HCT116 (cell line): ENCODE results near the gene SEL1L2. TPM values are rescaled to one million over a fixed set of nuclear protein-coding genes. Genes with fewer than 3 reads are reported as not detected.
"Not testable (repeated sequence)": the region's sequence is repeated elsewhere in the genome, so short reads cannot be mapped to it uniquely, and the experiment has no call there.

Experiments
- ATAC-seq: fragments of 200-7000 bp; cut with Tn5 transposase; 2 replicates; pipeline ENCODE4 v1.9.1; 2020; ENCODE audit warnings: mild to moderate bottlenecking, moderate library complexity
- BruUV-seq: library from RNA; stranded (reverse); fragments of 400-500 nt; replicated peaks from 2 replicates; lab custom pipeline; 2021; lab: Mats Ljungman, UMichigan
- CTCF ChIA-PET: fragments of 300-600 bp; sonication (Branson Sonifier 250); formaldehyde crosslinking; loops from one replicate; lab custom pipeline; 2021; ENCODE audit warnings: antibody characterized with exemption; lab: Charles Lee
- POLR2A ChIA-PET: fragments of 300-600, 350-600 bp; sonication (Branson Sonifier 250); formaldehyde crosslinking; loops from one replicate; lab custom pipeline; 2021; ENCODE audit warnings: antibody characterized with exemption; lab: Charles Lee
- RAD21 ChIA-PET, 2 experiments: fragments of 300-600 bp; sonication (Branson Sonifier 250); formaldehyde crosslinking; loops; one replicate each; lab custom pipeline; 2023; ENCODE audit warnings: low total read pairs in 2 of 2; ENCODE audit not compliant: uncharacterized antibody in 2 of 2, unreplicated experiment in 2 of 2, low non-redundant PET in 1 of 2; lab: Charles Lee
- DNase-seq: peaks from one replicate; pipeline ENCODE4 v3.0.0-alpha.2; 2010; ENCODE audit warnings: low read depth, low spot score
- H2AFZ ChIP-seq: fragments of 200-600 bp; shearing (Covaris generic), sonication (generic); 2 replicates; pipeline ENCODE4 v1.6.1; 2017; ENCODE audit warnings: low read depth, mixed run types, mixed read lengths, antibody characterized with exemption, low read length; ENCODE audit not compliant: poor library complexity, severe bottlenecking
- H3K27ac ChIP-seq: 2 replicates; pipeline ENCODE4 v1.5.1; 2012; ENCODE audit warnings: low read depth, low read length
- H3K27me3 ChIP-seq: fragments of 200-600 bp; sonication (generic); 2 replicates; pipeline ENCODE4 v1.6.1; 2016; ENCODE audit warnings: mixed run types, low read length, mixed read lengths; ENCODE audit not compliant: insufficient read depth
- H3K36me3 ChIP-seq, 2 experiments: fragments of 200-500 bp in 1 of 2; fragments of 200-600 bp in 1 of 2; sonication (Bioruptor generic) in 1 of 2; sonication (generic) in 1 of 2; 2 replicates each; pipeline versions ENCODE4 v1.5.1 to v1.6.1; 2014 to 2016; ENCODE audit warnings: low read length in 2 of 2, inconsistent platforms in 1 of 2, mixed read lengths in 1 of 2, mixed run types in 1 of 2; ENCODE audit not compliant: insufficient read depth in 2 of 2, control insufficient read depth in 1 of 2
- H3K4me1 ChIP-seq, 2 experiments: fragments of 200-600 bp in 1 of 2; sonication (generic) in 1 of 2; 2 replicates each; pipeline versions ENCODE4 v1.5.1 to v1.6.1; 2012 to 2017; ENCODE audit warnings: low read length in 2 of 2, inconsistent platforms in 1 of 2, mild to moderate bottlenecking in 1 of 2, mixed read lengths in 1 of 2, mixed run types in 1 of 2, moderate library complexity in 1 of 2; ENCODE audit not compliant: insufficient read depth in 2 of 2, control insufficient read depth in 1 of 2
- H3K4me2 ChIP-seq: fragments of 200-600 bp; sonication (generic); 2 replicates; pipeline ENCODE4 v1.6.1; 2017; ENCODE audit warnings: mixed run types, low read length, mixed read lengths
- H3K4me3 ChIP-seq, 2 experiments: fragments of 200-600 bp in 1 of 2; sonication (generic) in 1 of 2; replicated peaks in 1 of 2; 2 replicates each; pipeline ENCODE4 v1.5.1; 2011 to 2016; ENCODE audit warnings: low read length in 2 of 2, control low read depth in 1 of 2, low read depth in 1 of 2, mild to moderate bottlenecking in 1 of 2, mixed read lengths in 1 of 2, mixed run types in 1 of 2
- H3K79me2 ChIP-seq: fragments of 200-600 bp; sonication (generic); 2 replicates; pipeline ENCODE4 v1.6.1; 2017; ENCODE audit warnings: mild to moderate bottlenecking, mixed run types, low read length, moderate library complexity, mixed read lengths; ENCODE audit not compliant: insufficient read depth
- H3K9ac ChIP-seq: fragments of 200-600 bp; sonication (generic); 2 replicates; pipeline ENCODE4 v1.6.1; 2016; ENCODE audit warnings: low read length, mixed read lengths
- H3K9me2 ChIP-seq: fragments of 200-600 bp; sonication (generic), shearing (Covaris generic); 2 replicates; pipeline ENCODE4 v1.6.1; 2017; ENCODE audit warnings: mixed run types, mild to moderate bottlenecking, moderate library complexity; ENCODE audit not compliant: insufficient read depth
- H3K9me3 ChIP-seq, 2 experiments: fragments of 200-500 bp in 1 of 2; fragments of 200-600 bp in 1 of 2; sonication (Bioruptor generic) in 1 of 2; sonication (generic) in 1 of 2; 2 replicates each; pipeline ENCODE4 v1.6.1; 2014 to 2017; ENCODE audit warnings: low read length in 2 of 2, mixed read lengths in 2 of 2, inconsistent platforms in 1 of 2, low read depth in 1 of 2, mild to moderate bottlenecking in 1 of 2, mixed run types in 1 of 2, moderate library complexity in 1 of 2; ENCODE audit not compliant: control insufficient read depth in 1 of 2, insufficient read depth in 1 of 2
- H4K20me1 ChIP-seq: fragments of 200-600 bp; sonication (generic), shearing (Covaris generic); 2 replicates; pipeline ENCODE4 v1.6.1; 2017; ENCODE audit warnings: mixed run types, mild to moderate bottlenecking, moderate library complexity; ENCODE audit not compliant: insufficient read depth
- CEBPB ChIP-seq: IDR thresholded peaks from 2 replicates; pipeline ENCODE4 v1.6.1; 2012; ENCODE audit warnings: low read depth
- EGR1 ChIP-seq: IDR thresholded peaks from 2 replicates; pipeline ENCODE4 v1.6.1; 2012; ENCODE audit warnings: low read depth
- ELF1 ChIP-seq: IDR thresholded peaks from 2 replicates; pipeline ENCODE4 v1.6.1; 2012; ENCODE audit warnings: low read depth, borderline replicate concordance
- EZH2phosphoT487 ChIP-seq: fragments of 200-600 bp; IDR thresholded peaks from 2 replicates; pipeline ENCODE4 v1.6.1; 2018; ENCODE audit warnings: antibody characterized with exemption, borderline replicate concordance
- POLR2A ChIP-seq: IDR thresholded peaks from 2 replicates; pipeline ENCODE4 v1.7.0; 2011; ENCODE audit warnings: borderline replicate concordance; ENCODE audit not compliant: insufficient read depth, insufficient read length; ENCODE audit errors: extremely low read depth
- POLR2AphosphoS5 ChIP-seq: IDR thresholded peaks from 2 replicates; pipeline ENCODE4 v1.6.1; 2011; ENCODE audit warnings: mild to moderate bottlenecking, low read depth, low read length, moderate library complexity
- RAD21 ChIP-seq: IDR thresholded peaks from 2 replicates; pipeline ENCODE4 v1.6.1; 2012; ENCODE audit warnings: low read depth, mild to moderate bottlenecking
- SIN3A ChIP-seq: IDR thresholded peaks from 2 replicates; pipeline ENCODE4 v1.6.1; 2012; ENCODE audit warnings: low read depth
- SP1 ChIP-seq: IDR thresholded peaks from 2 replicates; pipeline ENCODE4 v1.6.1; 2012; ENCODE audit warnings: low read depth
- SRF ChIP-seq: IDR thresholded peaks from 2 replicates; pipeline ENCODE4 v1.6.1; 2012; ENCODE audit warnings: low read depth
- TCF7L2 ChIP-seq: IDR thresholded peaks from 2 replicates; pipeline ENCODE4 v1.7.0; 2011; ENCODE audit warnings: borderline replicate concordance, inconsistent platforms; ENCODE audit not compliant: insufficient read depth, insufficient read length; ENCODE audit errors: extremely low read depth
- ZNF274 ChIP-seq: fragments of 200-500 bp; sonication (Bioruptor generic); IDR thresholded peaks from 2 replicates; pipeline ENCODE4 v1.6.1; 2014; ENCODE audit warnings: mild to moderate bottlenecking, low read depth, low read length, inconsistent platforms
- intact Hi-C: fragments of 100-400 bp; cut with micrococcal nuclease; formaldehyde crosslinking; loops from 2 replicates; pipeline ENCODE4 v1.10.0; 2022
- total RNA-seq: library from RNA; stranded (reverse); gene quantifications from one replicate; pipeline ENCODE4 v1.2.1, GENCODE V29; 2021; ENCODE audit not compliant: unreplicated experiment
- TF ChIP-seq, protein P1 (sequence below): IDR thresholded peaks from 2 replicates; pipeline ENCODE4 v1.6.1; 2012
- TF ChIP-seq, protein P2 (sequence below): IDR thresholded peaks from 2 replicates; pipeline ENCODE4 v1.6.1; 2012

The SEL1L2 gene
- total RNA-seq, 1 experiment from 2014 or later, result not detected

DNA sequence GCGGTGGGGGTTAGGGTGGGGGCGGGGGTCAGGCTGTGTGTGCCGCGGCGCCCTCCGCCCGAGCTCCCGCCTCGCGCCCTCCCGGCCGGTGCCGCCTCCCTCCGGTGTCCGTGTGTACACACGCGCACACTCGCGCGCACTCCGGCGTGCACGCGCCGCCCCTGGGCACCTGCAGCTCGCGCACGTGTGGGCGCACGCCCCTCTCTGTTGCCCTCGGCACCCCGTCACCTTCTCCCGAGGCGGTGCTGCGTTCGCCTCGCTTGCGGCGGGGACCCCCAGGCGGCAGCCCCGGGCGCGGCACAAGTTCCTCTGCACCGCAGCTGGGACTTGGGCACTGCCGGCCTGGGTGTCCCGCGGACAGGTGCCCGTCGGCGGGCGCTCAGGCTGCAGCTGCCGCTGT, 5.4 kb upstream of the SEL1L2 start:
- no TSS peak for BruUV-seq
- ChIA-PET CTCF (no interaction called here), POLR2A (no interaction called here), RAD21 (no interaction called here)
- peak overlapping the region; percentile 53 to 61 for H3K4me3 ChIP-seq
- intact Hi-C loops, result no loop called here
- H3K36me3 ChIP-seq, result no peaks in the 10 kb centered on the region
- TF ChIP-seq POLR2A, result no peak
- TF ChIP-seq, protein P1, sequence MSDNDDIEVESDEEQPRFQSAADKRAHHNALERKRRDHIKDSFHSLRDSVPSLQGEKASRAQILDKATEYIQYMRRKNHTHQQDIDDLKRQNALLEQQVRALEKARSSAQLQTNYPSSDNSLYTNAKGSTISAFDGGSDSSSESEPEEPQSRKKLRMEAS, result 0 out of 2 replicates have a peak, but pooled peaks have one; percentile 6
- no peaks in the 10 kb centered on the region for H3K27me3 ChIP-seq
- peaks cover 12 to 13% of the 10 kb centered on the region in 2 experiments; a peak in 2 of 4 replicates for H3K9me3 ChIP-seq
- no peak for DNase-seq
- no peak overlapping the region; the same call in 1 of the 2 replicates for H3K27ac ChIP-seq
- H3K9ac ChIP-seq, result peak overlapping the region; percentile 41
- peak overlapping the region; percentile 79 for H3K4me2 ChIP-seq
- ATAC-seq, result peak; percentile 31
- H3K4me1 ChIP-seq, result peaks cover 0 to 13% of the 10 kb centered on the region in 2 experiments; a peak in 1 of 4 replicates
- no peak overlapping the region for H2AFZ ChIP-seq
- no peaks in the 10 kb centered on the region for H3K79me2 ChIP-seq
- H3K9me2 ChIP-seq, result no peaks in the 10 kb centered on the region
- no peaks in the 10 kb centered on the region for H4K20me1 ChIP-seq

DNA sequence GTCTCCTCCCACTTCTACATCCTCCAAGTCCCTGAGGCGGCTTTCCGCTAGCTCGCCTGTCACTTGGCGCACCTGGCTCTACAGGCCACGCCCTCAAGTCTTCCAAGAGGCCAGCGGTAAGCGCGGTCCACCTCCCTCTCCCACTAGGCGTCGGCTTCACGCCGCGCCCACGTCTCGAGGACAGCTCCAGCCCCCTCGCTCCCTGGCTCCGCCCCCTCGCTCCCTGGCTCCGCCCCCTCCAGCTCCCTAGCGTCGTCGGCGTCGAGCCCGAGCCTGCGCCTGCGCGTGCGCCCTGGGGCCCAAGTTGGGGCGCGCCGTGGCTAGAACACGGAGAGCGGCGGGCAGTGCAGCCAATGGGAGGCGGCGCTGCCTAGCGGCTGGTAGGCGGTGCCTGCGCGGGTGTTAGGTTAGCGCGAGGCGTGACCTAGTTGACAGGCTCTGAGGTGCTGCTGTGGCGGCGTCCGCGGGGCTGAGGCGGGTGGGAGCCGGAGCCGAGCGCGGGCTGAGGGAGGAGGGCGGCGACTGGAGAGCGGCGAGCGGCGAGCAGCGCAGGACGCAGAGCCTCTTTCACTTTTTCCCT, 4.8 kb upstream of the SEL1L2 start, which contains the start of gene MACROD2:
Gene MACROD2, plus strand, starts transcription at position 431 of the 580 bp plus-strand sequence.
- no peak within 1 kb of the TSS; the same call in 1 of the 2 replicates for H3K27ac ChIP-seq
- RAD21 ChIA-PET, result no interaction called here
- POLR2A ChIA-PET, result no interaction called here
- H3K4me2 ChIP-seq, result peak within 1 kb of the TSS; percentile 79
- H3K4me3 ChIP-seq, result peak within 1 kb of the TSS; percentile 53 to 61
- TF ChIP-seq EGR1 (peak; percentile 77), TCF7L2 (peak; percentile 10), ZNF274 (no peak), CEBPB (no peak), SRF (no peak), SP1 (peak; percentile 88), ELF1 (no peak), EZH2phosphoT487 (no peak), POLR2A (peak; percentile 64), RAD21 (no peak), POLR2AphosphoS5 (peak; percentile 47; the same call in 1 of the 2 replicates), SIN3A (no peak)
- TF ChIP-seq, protein P2, sequence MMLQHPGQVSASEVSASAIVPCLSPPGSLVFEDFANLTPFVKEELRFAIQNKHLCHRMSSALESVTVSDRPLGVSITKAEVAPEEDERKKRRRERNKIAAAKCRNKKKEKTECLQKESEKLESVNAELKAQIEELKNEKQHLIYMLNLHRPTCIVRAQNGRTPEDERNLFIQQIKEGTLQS, result no peak
- TF ChIP-seq, protein P1, result peak; percentile 67
- TF ChIP-seq, all 23 proteins: peak for 6
- CTCF ChIA-PET, result interaction anchor here (0.6 kb wide), 1 partner anchor 28 kb away, joined by 4 read pairs; no protein-coding TSS in a partner anchor
- H3K79me2 ChIP-seq, result no peaks in the 10 kb centered on the region
- ATAC-seq (peak; percentile 95), DNase-seq (peak; percentile 93)
- no peaks in the 10 kb centered on the region for H3K9me2 ChIP-seq
- no peaks in the 10 kb centered on the region for H3K36me3 ChIP-seq
- no peaks in the 10 kb centered on the region for H3K27me3 ChIP-seq
- BruUV-seq, result no TSS peak
- intact Hi-C loops, result no loop called here
- H2AFZ ChIP-seq, result peak within 1 kb of the TSS; percentile 83
- peaks cover 0 to 13% of the 10 kb centered on the region in 2 experiments; a peak in 1 of 4 replicates for H3K4me1 ChIP-seq
- H3K9ac ChIP-seq, result peak within 1 kb of the TSS; percentile 41
- no peaks in the 10 kb centered on the region for H4K20me1 ChIP-seq
- H3K9me3 ChIP-seq, result peaks cover 12 to 13% of the 10 kb centered on the region in 2 experiments; a peak in 2 of 4 replicates

DNA sequence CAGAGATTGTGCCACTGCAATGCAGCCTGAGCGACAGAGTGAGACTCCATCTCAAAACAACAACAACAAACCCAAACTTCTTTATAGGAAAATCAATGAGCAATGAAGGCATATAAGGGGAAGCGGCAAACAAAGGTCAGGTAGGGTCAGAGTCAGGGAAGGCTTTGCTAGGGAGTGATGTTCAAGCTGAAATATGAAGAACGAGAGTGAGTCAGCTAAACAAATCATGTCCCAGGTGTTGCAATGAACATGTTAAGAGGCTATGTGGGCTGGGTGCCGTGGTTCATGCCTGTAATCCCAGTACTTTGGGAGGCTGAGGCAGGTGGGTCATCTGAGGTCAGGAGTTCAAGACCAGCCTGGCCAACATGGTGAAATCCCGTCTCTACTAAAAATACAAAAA, 1.5 kb upstream of the SEL1L2 start:
- H3K9ac ChIP-seq, H3K4me2 ChIP-seq, CTCF ChIA-PET, BruUV-seq, DNase-seq, H4K20me1 ChIP-seq, H3K27ac ChIP-seq, H3K27me3 ChIP-seq, H2AFZ ChIP-seq, H3K9me2 ChIP-seq, intact Hi-C loops, POLR2A ChIA-PET, H3K4me3 ChIP-seq, H3K36me3 ChIP-seq, ATAC-seq, RAD21 ChIA-PET, H3K79me2 ChIP-seq: not testable (repeated sequence)
- Histone ChIP-seq H3K4me1 (peaks cover 0 to 13% of the 10 kb centered on the region in 2 experiments; a peak in 1 of 4 replicates), H3K9me3 (peaks cover 12 to 13% of the 10 kb centered on the region in 2 experiments; a peak in 2 of 4 replicates)
